Endothelial cell of umbilical vein (primary cell): ENCODE data around the gene GSTM3. TPM values are rescaled to one million over a fixed set of nuclear protein-coding genes. Genes with fewer than 3 reads are reported as not detected.
"Not testable (repeated sequence)": the region's sequence is repeated elsewhere in the genome, so short reads cannot be mapped to it uniquely, and the experiment has no call there.

Experiments
- BruUV-seq: library from RNA; stranded (reverse); fragments of 400-500 nt; replicated peaks from 2 replicates; lab custom pipeline; 2021; lab: Mats Ljungman, UMichigan
- CTCF ChIA-PET: fragments of 300-600, 350-600 bp; sonication (Branson Sonifier 250); formaldehyde crosslinking; loops from one replicate; lab custom pipeline; 2021; ENCODE audit warnings: antibody characterized with exemption, inconsistent platforms; lab: Charles Lee
- POLR2A ChIA-PET: fragments of 300-600, 350-600 bp; sonication (Branson Sonifier 250); formaldehyde crosslinking; loops from one replicate; lab custom pipeline; 2021; ENCODE audit warnings: antibody characterized with exemption, inconsistent platforms; lab: Charles Lee
- DNase-seq: peaks from one replicate; pipeline ENCODE4 v3.0.0-alpha.2; 2011; ENCODE audit warnings: low read depth, low spot score
- FAIRE-seq: peaks from 2 replicates; lab custom pipeline; 2011; peaks lifted over from hg19 to GRCh38; lab: Jason Lieb, UNC
- H2AFZ ChIP-seq: 2 replicates; pipeline ENCODE4 v1.6.0; 2012; ENCODE audit warnings: low read depth, low read length, control low read depth, inconsistent platforms
- H3K27ac ChIP-seq: 2 replicates; pipeline ENCODE4 v1.5.1; 2011; ENCODE audit warnings: low read depth, mild to moderate bottlenecking, control low read depth, low read length, moderate library complexity; ENCODE audit not compliant: insufficient read depth
- H3K27me3 ChIP-seq, 2 experiments: 2 replicates each; pipeline versions ENCODE4 v1.6.0 to v1.6.1; 2011; ENCODE audit warnings: low read length in 2 of 2, mixed read lengths in 1 of 2; ENCODE audit not compliant: control insufficient read depth in 2 of 2, insufficient read depth in 2 of 2
- H3K36me3 ChIP-seq, 2 experiments: 2 replicates in 1 of 2; 3 replicates in 1 of 2; pipeline ENCODE4 v1.5.1; 2011; ENCODE audit warnings: low read length in 2 of 2, mild to moderate bottlenecking in 1 of 2, moderate library complexity in 1 of 2; ENCODE audit not compliant: control insufficient read depth in 2 of 2, insufficient read depth in 2 of 2; ENCODE audit errors: extremely low read depth in 1 of 2
- H3K4me1 ChIP-seq: 3 replicates; pipeline ENCODE4 v1.5.1; 2011; ENCODE audit warnings: mild to moderate bottlenecking, low read length; ENCODE audit not compliant: control insufficient read depth, insufficient read depth; ENCODE audit errors: extremely low read depth
- H3K4me2 ChIP-seq: 2 replicates; pipeline ENCODE4 v1.6.1; 2011; ENCODE audit warnings: low read length, control low read depth, mixed read lengths; ENCODE audit not compliant: insufficient read depth
- H3K4me3 ChIP-seq, 3 experiments: fragments of 200-600 bp in 1 of 3; sonication (generic), shearing (Covaris generic) in 1 of 3; replicated peaks in 1 of 3; 2 replicates each; pipeline ENCODE4 v1.5.1; 2011 to 2016; ENCODE audit warnings: control low read depth in 3 of 3, low read length in 3 of 3, mild to moderate bottlenecking in 2 of 3, inconsistent platforms in 1 of 3, low read depth in 1 of 3, moderate library complexity in 1 of 3; ENCODE audit not compliant: insufficient read depth in 1 of 3
- H3K79me2 ChIP-seq: 2 replicates; pipeline ENCODE4 v1.6.0; 2012; ENCODE audit warnings: low read length, inconsistent platforms; ENCODE audit not compliant: control insufficient read depth, insufficient read depth
- H3K9ac ChIP-seq: replicated peaks from 2 replicates; pipeline ENCODE3; 2011; ENCODE audit warnings: low read length, control low read depth; ENCODE audit not compliant: insufficient read depth; ENCODE audit errors: extremely low read depth
- H3K9me1 ChIP-seq: replicated peaks from 3 replicates; pipeline ENCODE4 v1.6.0; 2011; ENCODE audit warnings: mild to moderate bottlenecking, low read length; ENCODE audit not compliant: control insufficient read depth, insufficient read depth; ENCODE audit errors: extremely low read depth
- H3K9me3 ChIP-seq: replicated peaks from 2 replicates; pipeline ENCODE4 v1.5.1; 2012; ENCODE audit warnings: low read length, inconsistent platforms; ENCODE audit not compliant: control insufficient read depth, insufficient read depth
- H4K20me1 ChIP-seq: replicated peaks from 2 replicates; pipeline ENCODE3; 2011; ENCODE audit warnings: mild to moderate bottlenecking, low read length; ENCODE audit not compliant: control insufficient read depth, insufficient read depth; ENCODE audit errors: extremely low read depth
- FOS ChIP-seq: IDR thresholded peaks from 2 replicates; pipeline ENCODE4 v1.6.1; 2011; ENCODE audit warnings: mild to moderate bottlenecking, low read length, moderate library complexity, borderline replicate concordance; ENCODE audit not compliant: insufficient read depth
- POLR2A ChIP-seq: IDR thresholded peaks from 2 replicates; pipeline ENCODE4 v1.6.1; 2012; ENCODE audit warnings: low read depth, mild to moderate bottlenecking, control low read depth, low read length
- POLR2AphosphoS5 ChIP-seq: IDR thresholded peaks from 2 replicates; pipeline ENCODE4 v1.6.1; 2012; ENCODE audit warnings: low read depth, mild to moderate bottlenecking, control low read depth, low read length, moderate library complexity; ENCODE audit not compliant: insufficient read depth
- dilution Hi-C: fragments of 300-500 bp; cut with MboI; formaldehyde crosslinking; loops from one replicate; pipeline ENCODE4 v1.15.0; 2019; ENCODE audit warnings: low sequenced_read_pairs; ENCODE audit not compliant: extremely low pct_ligation_motif_present
- intact Hi-C: fragments of 100-400 bp; cut with micrococcal nuclease; formaldehyde crosslinking; loops from one replicate; pipeline ENCODE4 v1.10.0; 2022
- polyA plus RNA-seq, 4 experiments: library from polyadenylated mRNA; depleted of rRNA in 3 of 4; stranded (reverse) in 3 of 4; unstranded in 1 of 4; fragments of >200 nt; gene quantifications; 2 replicates each; pipeline versions ENCODE4 v1.2.1 to v1.2.3, GENCODE V29; 2011 to 2012; ENCODE audit warnings: missing spikeins in 1 of 4
- total RNA-seq: library from RNA; stranded (reverse); gene quantifications from 2 replicates; pipeline ENCODE4 v1.2.3, GENCODE V29; 2021

The GSTM3 gene
- total and polyA plus RNA-seq, 2 donors (not counting 3 experiments of a cell fraction or from before 2014, with no cell fraction given) = 27.9 to 52.0 TPM

- Histone ChIP-seq H3K9me3 (no peaks in the 10 kb centered on the region), H3K79me2 (no peaks in the 10 kb centered on the region), H3K9me1 (no peaks in the 10 kb centered on the region), H3K4me1 (no peaks in the 10 kb centered on the region), H3K27me3 (peaks cover 0 to 4% of the 10 kb centered on the region in 2 experiments), H3K36me3 (no peaks in the 10 kb centered on the region), H3K27ac (no peak overlapping the region), H3K4me3 (no peak overlapping the region), H3K9ac (no peak overlapping the region), H3K4me2 (no peak overlapping the region), H2AFZ (no peak overlapping the region), H4K20me1 (no peaks in the 10 kb centered on the region)
- CTCF ChIA-PET = interaction anchor here (0.6 to 2.0 kb wide), 5 partner anchors 12 to 158 kb away, joined by 3 to 9 read pairs (median 3); no protein-coding TSS in a partner anchor
- POLR2A ChIA-PET = no interaction called here
- intact Hi-C loops = no loop called here
- dilution Hi-C loops = no loop called here
- TF ChIP-seq POLR2AphosphoS5 = no peak
- TF ChIP-seq FOS = no peak
- no peak for TF ChIP-seq POLR2A
- FAIRE-seq (no peak), DNase-seq (peak; percentile 0)
- BruUV-seq = no TSS peak
Observed at GRCh38 chr1:109704173-109704572, 36.7 kb downstream of the GSTM3 start.

- H4K20me1 ChIP-seq, H3K36me3 ChIP-seq, H3K9me1 ChIP-seq, H3K27me3 ChIP-seq, POLR2A ChIA-PET, intact Hi-C loops, CTCF ChIA-PET, H2AFZ ChIP-seq, DNase-seq, BruUV-seq, H3K9ac ChIP-seq, H3K4me2 ChIP-seq, H3K4me1 ChIP-seq, H3K9me3 ChIP-seq, FAIRE-seq, H3K79me2 ChIP-seq, H3K27ac ChIP-seq, H3K4me3 ChIP-seq, dilution Hi-C loops: not testable (repeated sequence)
Observed at GRCh38 chr1:109702940-109703339, 37.9 kb downstream of the GSTM3 start.

- H3K4me3 ChIP-seq, H3K4me1 ChIP-seq, H3K79me2 ChIP-seq, H3K9me1 ChIP-seq, FAIRE-seq, H3K4me2 ChIP-seq, H4K20me1 ChIP-seq, BruUV-seq, CTCF ChIA-PET, POLR2A ChIA-PET, H3K9me3 ChIP-seq, H3K27me3 ChIP-seq, intact Hi-C loops, H3K9ac ChIP-seq, H3K36me3 ChIP-seq, dilution Hi-C loops, H3K27ac ChIP-seq, DNase-seq, H2AFZ ChIP-seq: not testable (repeated sequence)
Observed at GRCh38 chr1:109697861-109698260, 43.0 kb downstream of the GSTM3 start.
